Testis (tissue), 2 donors: Measurements from ENCODE around the gene CGGBP1.

ENCODE experiments used
- CTCF ChIP-seq, 3 experiments: fragments of 450-650 bp in 2 of 3; fragments of 200-600 bp in 1 of 3; sonication (generic) in 1 of 3; IDR thresholded peaks; one replicate each; pipeline ENCODE4 v1.5.1; 2016 to 2019; ENCODE audit warnings: antibody characterized with exemption in 3 of 3, mild to moderate bottlenecking in 2 of 3, moderate library complexity in 1 of 3
- POLR2A ChIP-seq: fragments of 450-650 bp; IDR thresholded peaks from one replicate; pipeline ENCODE4 v1.6.1; 2017; ENCODE audit warnings: antibody characterized with exemption, mild to moderate bottlenecking, moderate library complexity

DNA sequence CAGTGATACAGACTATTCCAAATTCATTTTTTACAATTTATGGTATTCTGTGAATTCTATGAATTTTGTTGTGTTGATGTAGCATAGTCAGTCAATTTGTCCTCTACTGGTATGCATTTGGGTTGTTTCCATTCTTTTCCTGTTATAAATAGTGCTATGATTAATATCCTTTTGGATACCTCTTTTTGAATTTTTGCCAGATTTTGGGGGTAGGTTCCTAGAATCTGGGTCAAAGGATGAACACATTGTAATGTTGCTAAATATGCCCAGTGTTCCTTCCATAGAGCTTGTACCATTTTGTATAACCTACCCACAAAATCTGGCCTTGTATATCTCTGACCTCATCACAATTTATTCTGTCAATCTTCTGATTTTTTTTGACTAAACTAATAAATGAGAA lies 46.5 kb upstream of the CGGBP1 start:
- TF ChIP-seq CTCF (IDR thresholded peaks at IDR 0.05) (no peak), POLR2A (no peak)
